Measurements from ENCODE around the gene CTBP2. TPM values are rescaled to one million over a fixed set of nuclear protein-coding genes. Genes with fewer than 3 reads are reported as not detected.

CTBP2 gene
- total RNA-seq, 2 experiments from 2014 or later: 0.15 to 0.43 TPM

GRCh38 chr10:124966008-124966407 lies 194.4 kb downstream of the CTBP2 start:
- Mint-ChIP-seq H3K27ac (no peak overlapping the region), H3K4me3 (no peak overlapping the region)

DNA sequence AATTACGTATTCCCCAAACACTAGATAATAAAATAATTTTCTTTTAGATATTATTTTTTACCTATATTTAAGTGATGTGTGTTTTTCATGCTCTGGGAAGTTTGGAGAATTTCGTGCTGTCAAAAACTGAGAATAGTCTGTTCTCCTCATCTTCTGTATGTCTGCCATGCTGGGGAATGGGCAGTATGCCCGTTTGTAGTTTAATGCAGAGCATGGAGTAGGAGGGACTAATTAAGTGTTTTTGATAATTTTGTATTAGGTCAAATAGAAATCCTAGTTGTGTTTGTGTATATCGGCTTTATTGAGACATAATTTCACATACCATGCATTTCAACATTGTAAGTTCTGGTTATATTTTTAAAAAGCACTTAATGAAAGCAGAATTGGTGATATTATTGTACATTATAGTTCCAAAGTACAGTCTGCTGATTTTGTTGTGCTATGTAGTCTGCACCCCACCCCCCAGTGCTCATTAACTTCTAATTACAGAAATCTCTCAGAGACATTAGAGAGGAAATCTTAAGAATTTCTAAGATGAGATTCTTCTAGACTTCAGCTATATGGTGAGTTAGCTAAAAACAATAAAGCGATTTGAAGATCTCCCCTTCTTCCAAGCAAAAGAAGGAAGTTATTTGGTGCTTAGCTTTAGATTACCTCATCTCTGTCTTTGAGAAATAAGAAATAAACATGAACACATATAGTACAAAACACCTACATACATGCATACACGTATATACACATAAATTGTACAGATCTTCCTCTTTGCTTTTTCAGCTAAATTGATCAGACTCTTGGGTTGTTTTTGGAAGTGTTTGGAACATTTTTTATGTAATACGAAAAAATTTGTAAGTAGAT lies 196.3 kb downstream of the CTBP2 start:
- Mint-ChIP-seq H3K27ac (no peak overlapping the region), H3K9me3 (no peaks in the 10 kb centered on the region), H3K4me1 (peaks cover 13% of the 10 kb centered on the region), H3K4me3 (no peak overlapping the region), H3K36me3 (ENCODE audit: low read depth) (peaks cover 18% of the 10 kb centered on the region), H3K27me3 (no peaks in the 10 kb centered on the region)
- POLR2A ChIA-PET: no interaction called here
- DNase-seq: no peak
- CTCF ChIA-PET: no interaction called here

More at GRCh38 chr10:124966008-124966407, 194.4 kb downstream of the CTBP2 start:
- CTCF ChIA-PET: interaction anchor here (0.7 kb wide), 1 partner anchor 26 kb away, joined by 7 read pairs; no protein-coding TSS in a partner anchor
- no peak for DNase-seq
- POLR2A ChIA-PET: no interaction called here
- peaks cover 9% of the 10 kb centered on the region for H3K4me1 Mint-ChIP-seq
- no peaks in the 10 kb centered on the region for H3K27me3 Mint-ChIP-seq
- H3K9me3 Mint-ChIP-seq: no peaks in the 10 kb centered on the region
- peaks cover 23% of the 10 kb centered on the region for H3K36me3 Mint-ChIP-seq (ENCODE audit: low read depth)

DNA sequence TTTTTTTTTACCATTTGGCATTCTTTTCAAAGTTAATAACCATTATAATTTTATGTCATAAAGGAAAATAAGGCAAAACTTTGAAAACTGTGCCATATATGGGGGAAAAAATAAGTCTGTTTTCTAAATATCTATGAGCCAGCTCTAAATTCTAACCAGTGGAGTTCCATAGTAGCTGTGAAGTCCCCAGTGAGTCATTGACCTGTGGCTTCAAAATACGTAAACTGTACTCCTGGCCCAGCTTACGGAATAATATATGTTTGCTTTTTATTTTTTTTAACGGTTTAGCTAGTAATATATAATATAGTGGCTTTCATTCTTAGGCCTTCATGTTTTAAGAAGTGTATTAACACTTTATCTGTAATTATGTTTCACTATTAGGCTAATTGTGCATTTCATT lies 197.9 kb downstream of the CTBP2 start:
- Mint-ChIP-seq H3K4me1 (peaks cover 15% of the 10 kb centered on the region), H3K4me3 (no peak overlapping the region), H3K27me3 (no peaks in the 10 kb centered on the region), H3K27ac (no peak overlapping the region), H3K9me3 (no peaks in the 10 kb centered on the region), H3K36me3 (ENCODE audit: low read depth) (peaks cover 5% of the 10 kb centered on the region)
- POLR2A ChIA-PET: interaction anchor here (1.2 kb wide), 1 partner anchor 10 kb away, joined by 3 read pairs; no protein-coding TSS in a partner anchor
- DNase-seq: no peak
- CTCF ChIA-PET: interaction anchor here (0.7 to 1.8 kb wide), 3 partner anchors 10 to 85 kb away, joined by 3 to 5 read pairs (median 4); no protein-coding TSS in a partner anchor

- POLR2A ChIA-PET: no interaction called here
- Mint-ChIP-seq H3K36me3 (ENCODE audit: low read depth) (no peaks in the 10 kb centered on the region), H3K27me3 (no peaks in the 10 kb centered on the region), H3K4me1 (peaks cover 15% of the 10 kb centered on the region), H3K27ac (no peak overlapping the region), H3K4me3 (no peak overlapping the region), H3K9me3 (no peaks in the 10 kb centered on the region)
- no peak for DNase-seq
- CTCF ChIA-PET: interaction anchor here (1.4 to 1.8 kb wide), 2 partner anchors 31 to 87 kb away, joined by 4 to 5 read pairs; no protein-coding TSS in a partner anchor
Observed at GRCh38 chr10:124961248-124961570, 199.2 kb downstream of the CTBP2 start.

DNA sequence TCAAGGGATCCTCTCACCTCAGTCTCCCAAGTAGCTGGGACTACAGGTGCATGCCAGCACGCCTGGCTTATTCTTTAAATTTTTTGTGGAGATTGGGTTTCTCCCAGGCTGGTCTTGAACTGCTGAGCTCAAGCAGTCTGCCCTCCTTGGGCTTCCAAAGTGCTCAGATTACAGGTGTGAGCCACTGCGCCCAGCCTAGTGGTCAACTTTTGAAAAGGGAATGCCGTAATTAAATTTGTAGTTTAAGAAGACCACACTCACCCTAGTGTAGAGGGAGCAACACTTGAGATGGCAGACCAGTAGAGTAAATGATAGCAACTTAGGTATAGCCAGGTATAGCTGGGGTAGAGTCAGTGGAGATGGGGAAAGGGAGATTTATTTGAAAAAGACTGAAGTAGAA lies 200.8 kb downstream of the CTBP2 start:
- DNase-seq: no peak
- H3K4me3 Mint-ChIP-seq: no peak overlapping the region
- peaks cover 23% of the 10 kb centered on the region for H3K4me1 Mint-ChIP-seq
- H3K9me3 Mint-ChIP-seq: no peaks in the 10 kb centered on the region
- no peak overlapping the region for H3K27ac Mint-ChIP-seq
- ChIA-PET POLR2A (no interaction called here), CTCF (interaction anchor here (0.7 kb wide), 1 partner anchor 129 kb away, joined by 3 read pairs; no protein-coding TSS in a partner anchor)
- H3K27me3 Mint-ChIP-seq: no peaks in the 10 kb centered on the region
- H3K36me3 Mint-ChIP-seq (ENCODE audit: low read depth): no peaks in the 10 kb centered on the region

- H3K27ac Mint-ChIP-seq: no peak overlapping the region
- no peak for DNase-seq
- ChIA-PET POLR2A (no interaction called here), CTCF (no interaction called here)
- H3K4me3 Mint-ChIP-seq: no peak overlapping the region
- no peaks in the 10 kb centered on the region for H3K36me3 Mint-ChIP-seq (ENCODE audit: low read depth)
- H3K9me3 Mint-ChIP-seq: no peaks in the 10 kb centered on the region
- peaks cover 23% of the 10 kb centered on the region for H3K4me1 Mint-ChIP-seq
- H3K27me3 Mint-ChIP-seq: no peaks in the 10 kb centered on the region
Observed at GRCh38 chr10:124957404-124957947, 202.9 kb downstream of the CTBP2 start.

- Mint-ChIP-seq H3K9me3 (no peaks in the 10 kb centered on the region), H3K27me3 (no peaks in the 10 kb centered on the region), H3K4me3 (no peak overlapping the region), H3K36me3 (ENCODE audit: low read depth) (no peaks in the 10 kb centered on the region), H3K27ac (no peak overlapping the region), H3K4me1 (peaks cover 23% of the 10 kb centered on the region)
- DNase-seq: no peak
- CTCF ChIA-PET: no interaction called here
- POLR2A ChIA-PET: no interaction called here
Observed at GRCh38 chr10:124956764-124957163, 203.6 kb downstream of the CTBP2 start.

GRCh38 chr10:124955868-124956267 lies 204.5 kb downstream of the CTBP2 start:
- ChIA-PET POLR2A (no interaction called here), CTCF (no interaction called here)
- H3K27ac Mint-ChIP-seq: no peak overlapping the region
- no peak overlapping the region for H3K4me3 Mint-ChIP-seq
- peaks cover 19% of the 10 kb centered on the region for H3K4me1 Mint-ChIP-seq
- no peaks in the 10 kb centered on the region for H3K27me3 Mint-ChIP-seq
- no peaks in the 10 kb centered on the region for H3K36me3 Mint-ChIP-seq (ENCODE audit: low read depth)
- DNase-seq: no peak
- H3K9me3 Mint-ChIP-seq: no peaks in the 10 kb centered on the region

DNA sequence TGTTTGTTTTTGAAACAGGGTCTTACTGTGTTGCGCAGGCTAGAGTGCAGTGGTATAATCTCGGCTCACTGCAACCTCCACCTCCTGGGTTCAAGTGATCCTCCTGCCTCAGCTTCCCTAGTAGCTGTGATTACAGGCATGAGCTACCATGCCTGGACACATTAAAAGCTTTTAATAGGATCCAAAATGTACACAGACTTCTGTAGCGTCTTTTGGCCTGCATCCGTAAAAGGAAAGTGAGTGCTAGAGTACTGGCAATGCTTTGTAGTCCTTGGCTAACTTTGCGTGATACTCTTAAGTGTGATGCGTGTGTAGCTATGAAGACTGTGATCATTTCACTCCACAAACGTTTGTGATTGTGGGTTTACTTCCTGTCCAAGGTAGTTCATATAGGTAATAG lies 205.1 kb downstream of the CTBP2 start:
- Mint-ChIP-seq H3K4me3 (no peak overlapping the region), H3K4me1 (peaks cover 16% of the 10 kb centered on the region), H3K27me3 (no peaks in the 10 kb centered on the region), H3K27ac (no peak overlapping the region), H3K9me3 (no peaks in the 10 kb centered on the region), H3K36me3 (ENCODE audit: low read depth) (no peaks in the 10 kb centered on the region)
- no peak for DNase-seq
- POLR2A ChIA-PET: no interaction called here
- CTCF ChIA-PET: no interaction called here

GRCh38 chr10:124953421-124953820 lies 206.9 kb downstream of the CTBP2 start:
- ChIA-PET POLR2A (no interaction called here), CTCF (interaction anchor here (0.6 kb wide), 1 partner anchor 1704 kb away, joined by 5 read pairs; no protein-coding TSS in a partner anchor)
- H3K27me3 Mint-ChIP-seq: no peaks in the 10 kb centered on the region
- H3K4me3 Mint-ChIP-seq: no peak overlapping the region
- peaks cover 2% of the 10 kb centered on the region for H3K36me3 Mint-ChIP-seq (ENCODE audit: low read depth)
- no peaks in the 10 kb centered on the region for H3K9me3 Mint-ChIP-seq
- H3K27ac Mint-ChIP-seq: no peak overlapping the region
- peaks cover 8% of the 10 kb centered on the region for H3K4me1 Mint-ChIP-seq
- no peak for DNase-seq

DNA sequence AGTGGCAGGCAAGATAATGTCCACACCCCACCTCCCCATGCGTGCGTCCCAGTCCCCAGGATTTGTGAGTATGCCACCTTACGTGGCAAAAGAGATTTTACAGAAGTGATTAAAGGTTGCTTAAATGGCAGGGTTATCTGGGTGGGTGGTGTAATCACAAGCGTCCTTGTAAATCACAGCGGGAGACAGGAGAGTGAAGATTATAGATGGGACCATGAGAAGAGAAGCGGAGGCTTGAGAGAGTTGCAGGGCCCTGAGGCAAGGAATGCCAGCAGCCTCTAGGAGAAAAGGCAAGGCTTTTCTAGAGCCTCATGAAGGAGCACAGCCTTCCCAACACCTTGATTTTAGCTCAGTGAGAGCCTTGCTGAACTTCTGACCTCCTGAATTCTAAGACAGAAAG lies 208.2 kb downstream of the CTBP2 start:
- no peak overlapping the region for H3K27ac Mint-ChIP-seq
- peaks cover 2% of the 10 kb centered on the region for H3K36me3 Mint-ChIP-seq (ENCODE audit: low read depth)
- CTCF ChIA-PET: no interaction called here
- no peaks in the 10 kb centered on the region for H3K9me3 Mint-ChIP-seq
- peaks cover 8% of the 10 kb centered on the region for H3K4me1 Mint-ChIP-seq
- H3K27me3 Mint-ChIP-seq: no peaks in the 10 kb centered on the region
- POLR2A ChIA-PET: no interaction called here
- DNase-seq: no peak
- no peak overlapping the region for H3K4me3 Mint-ChIP-seq

DNA sequence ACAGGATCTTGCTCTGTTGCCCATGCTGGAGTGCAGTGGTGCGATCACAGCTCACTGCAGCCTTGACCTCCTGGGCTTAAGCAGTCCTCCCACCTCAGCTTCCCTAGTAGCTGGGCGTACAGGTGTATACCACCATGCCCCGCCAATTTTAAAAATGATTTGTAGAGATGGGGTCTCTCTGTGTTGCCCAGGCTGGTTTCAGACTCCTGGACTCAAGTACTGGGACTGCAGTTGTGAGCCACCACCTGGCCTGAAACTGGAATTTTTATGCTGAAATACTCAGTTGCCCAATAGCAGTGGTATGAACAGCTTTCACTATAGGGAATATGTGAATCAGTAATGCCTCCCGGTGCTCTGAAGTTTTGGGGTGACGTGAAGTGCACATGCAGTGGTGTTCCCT lies 210.8 kb downstream of the CTBP2 start:
- ChIA-PET CTCF (no interaction called here), POLR2A (no interaction called here)
- Mint-ChIP-seq H3K9me3 (no peaks in the 10 kb centered on the region), H3K4me1 (no peaks in the 10 kb centered on the region), H3K27me3 (no peaks in the 10 kb centered on the region), H3K27ac (no peak overlapping the region), H3K36me3 (ENCODE audit: low read depth) (peaks cover 4% of the 10 kb centered on the region), H3K4me3 (no peak overlapping the region)
- DNase-seq: no peak

DNA sequence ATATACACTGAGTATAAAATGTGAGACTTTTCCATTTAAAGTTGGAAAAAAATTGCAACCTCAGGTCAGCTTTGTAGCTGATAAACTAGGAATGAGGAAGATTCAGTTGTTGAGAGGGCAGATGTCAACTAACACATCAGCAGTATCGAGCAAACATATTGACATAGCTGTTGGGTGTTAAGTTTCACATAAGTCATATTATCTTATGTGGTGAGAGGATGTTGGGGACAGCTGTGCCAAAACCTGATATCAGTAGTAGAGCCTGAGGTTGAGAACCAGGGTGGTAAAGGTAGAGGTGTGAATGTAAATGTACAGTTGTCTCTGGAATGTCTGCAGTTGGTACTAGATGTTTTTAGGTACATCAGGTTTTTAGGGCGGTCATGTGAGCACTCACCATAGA lies 213.4 kb downstream of the CTBP2 start:
- POLR2A ChIA-PET: no interaction called here
- Mint-ChIP-seq H3K27me3 (no peaks in the 10 kb centered on the region), H3K9me3 (no peaks in the 10 kb centered on the region), H3K27ac (no peak overlapping the region), H3K36me3 (ENCODE audit: low read depth) (peaks cover 14% of the 10 kb centered on the region), H3K4me1 (peaks cover 9% of the 10 kb centered on the region), H3K4me3 (no peak overlapping the region)
- DNase-seq: no peak
- CTCF ChIA-PET: interaction anchor here (0.6 to 1.6 kb wide), 2 partner anchors 10 to 35 kb away, joined by 3 to 4 read pairs; no protein-coding TSS in a partner anchor

DNA sequence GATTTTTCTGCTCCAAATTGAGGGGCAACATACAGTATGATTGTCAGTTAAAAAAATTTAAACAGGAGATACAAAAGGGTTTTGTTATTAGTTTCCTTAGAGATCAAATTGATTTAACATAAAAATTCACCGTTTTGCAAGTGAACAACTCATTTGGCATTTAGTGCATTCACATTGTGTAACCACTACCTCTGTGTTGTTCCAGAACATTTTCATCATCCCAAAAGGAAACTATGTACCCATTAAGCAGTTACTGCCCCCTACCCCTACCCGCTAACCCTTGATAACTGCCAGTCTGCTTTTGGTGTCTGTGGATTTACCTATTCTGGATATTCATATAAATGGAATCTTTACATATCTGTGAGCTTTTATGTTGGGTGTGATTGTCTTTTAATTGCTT lies 215.4 kb downstream of the CTBP2 start:
- Mint-ChIP-seq H3K36me3 (ENCODE audit: low read depth) (peaks cover 14% of the 10 kb centered on the region), H3K27ac (no peak overlapping the region), H3K4me3 (no peak overlapping the region), H3K9me3 (no peaks in the 10 kb centered on the region), H3K27me3 (no peaks in the 10 kb centered on the region), H3K4me1 (peaks cover 9% of the 10 kb centered on the region)
- POLR2A ChIA-PET: no interaction called here
- CTCF ChIA-PET: no interaction called here
- DNase-seq: no peak
